K562 (cell line): ENCODE results near the gene XPO1. TPM values are rescaled to one million over a fixed set of nuclear protein-coding genes. Genes with fewer than 3 reads are reported as not detected.

Experiments used
- ADNP ChIP-seq: fragments of 200-800 bp; sonication (Bioruptor generic); IDR thresholded peaks from 2 replicates; pipeline ENCODE4 v1.6.1; 2016; ENCODE audit warnings: missing genetic modification characterization, missing compliant biosample characterization
- ARNT ChIP-seq, 2 experiments: fragments of 450-650 bp; IDR thresholded peaks; 2 replicates each; pipeline ENCODE4 v1.6.1; 2016; ENCODE audit warnings: mild to moderate bottlenecking in 1 of 2
- BACH1 ChIP-seq: fragments of 200-800 bp; sonication (Bioruptor generic); IDR thresholded peaks from 2 replicates; pipeline ENCODE4 v1.6.1; 2016; ENCODE audit warnings: missing genetic modification characterization, missing compliant biosample characterization
- CBFB ChIP-seq: sonication (generic); formaldehyde crosslinking; IDR thresholded peaks from 2 replicates; pipeline ENCODE4 v1.4.0; 2020; ENCODE audit warnings: mild to moderate bottlenecking, missing genetic modification reagents
- CC2D1A ChIP-seq: fragments of 450-650 bp; IDR thresholded peaks from 2 replicates; pipeline ENCODE4 v1.6.1; 2017; ENCODE audit warnings: mild to moderate bottlenecking
- FOXA3 ChIP-seq, 2 experiments: fragments of 450-650 bp in 1 of 2; sonication (generic) in 1 of 2; formaldehyde crosslinking; IDR thresholded peaks in 1 of 2; conservative IDR thresholded peaks in 1 of 2; 2 replicates each; pipeline versions ENCODE4 v1.4.0 to v1.8.0; 2020 to 2022; ENCODE audit warnings: mild to moderate bottlenecking in 2 of 2, missing genetic modification reagents in 1 of 2
- KLF10 ChIP-seq: fragments of 250-450 bp; sonication (Bioruptor Pico); IDR thresholded peaks from 2 replicates; pipeline ENCODE4 v1.6.1; 2021; ENCODE audit warnings: matching md5 sums
- KLF13 ChIP-seq: fragments of 450-650 bp; IDR thresholded peaks from 2 replicates; pipeline ENCODE4 v1.6.1; 2016; ENCODE audit warnings: missing genetic modification characterization, low read depth, mild to moderate bottlenecking, missing compliant biosample characterization, moderate library complexity, borderline replicate concordance
- MIER1 ChIP-seq: fragments of 450-650 bp; IDR thresholded peaks from 2 replicates; pipeline ENCODE4 v1.6.1; 2016; ENCODE audit warnings: antibody characterized with exemption, mild to moderate bottlenecking, low read depth
- MXI1 ChIP-seq: IDR thresholded peaks from 2 replicates; pipeline ENCODE4 v1.6.1; 2011; ENCODE audit warnings: low read depth, mild to moderate bottlenecking, improper control_type of control experiment, low read length
- NR2F6 ChIP-seq: fragments of 450-650 bp; formaldehyde crosslinking; IDR thresholded peaks from 2 replicates; pipeline ENCODE4 v1.4.0; 2020; ENCODE audit warnings: mild to moderate bottlenecking
- PHF21A ChIP-seq: fragments of 450-650 bp; IDR thresholded peaks from 2 replicates; pipeline ENCODE4 v1.6.1; 2017; ENCODE audit warnings: low read depth, borderline replicate concordance
- RBM14 ChIP-seq: fragments of 200-400 bp; formaldehyde crosslinking; IDR thresholded peaks from 2 replicates; pipeline ENCODE4 v1.6.1; 2018; ENCODE audit warnings: low read depth, mild to moderate bottlenecking, low read length, moderate library complexity, borderline replicate concordance; ENCODE audit not compliant: insufficient read depth
- SIN3B ChIP-seq: fragments of 450-650 bp; IDR thresholded peaks from 2 replicates; pipeline ENCODE4 v1.6.1; 2017; ENCODE audit warnings: low read depth, mild to moderate bottlenecking, moderate library complexity
- TBL1XR1 ChIP-seq, 2 experiments: IDR thresholded peaks; 2 replicates each; pipeline ENCODE4 v1.6.1; 2012; ENCODE audit warnings: improper control_type of control experiment in 2 of 2, low read length in 2 of 2, mild to moderate bottlenecking in 1 of 2
- ZNF347 ChIP-seq: fragments of 450-650 bp; formaldehyde crosslinking; IDR thresholded peaks from 2 replicates; pipeline ENCODE4 v1.4.0; 2020; ENCODE audit warnings: low read depth, mild to moderate bottlenecking, moderate library complexity
- ZNF76 ChIP-seq: fragments of 250-450 bp; sonication (Bioruptor Pico); IDR thresholded peaks from 2 replicates; pipeline ENCODE4 v1.4.0; 2020; ENCODE audit warnings: mild to moderate bottlenecking, moderate library complexity, borderline replicate concordance
- ZNF778 ChIP-seq: fragments of 450-650 bp; formaldehyde crosslinking; IDR thresholded peaks from 2 replicates; pipeline ENCODE4 v1.4.0; 2020; ENCODE audit warnings: mild to moderate bottlenecking, moderate library complexity
- polyA plus RNA-seq, 8 experiments: library from polyadenylated mRNA; depleted of rRNA in 4 of 8; stranded (reverse) in 5 of 8; unstranded in 3 of 8; fragments of >200 nt; fragmentation: Nextera tagmentation in 2 of 8; fragmentation: Illumina TruSeq in 1 of 8; extraction: Ambion mirVana in 2 of 8; extraction: Trizol in 1 of 8; gene quantifications; 2 replicates each; pipeline versions ENCODE4 v1.2.1 to v1.2.3, GENCODE V29; 2011 to 2014; ENCODE audit warnings: inconsistent platforms in 1 of 8, missing spikeins in 1 of 8
- total RNA-seq, 7 experiments: library from RNA; depleted of rRNA in 6 of 7; stranded (reverse); fragments of >200 nt in 6 of 7; fragmentation: Illumina TruSeq in 2 of 7; extraction: Trizol in 2 of 7; gene quantifications; 2 replicates each; pipeline versions ENCODE4 v1.2.1 to v1.2.3, GENCODE V29; 2011 to 2021; ENCODE audit warnings: low replicate concordance in 1 of 7
- TF ChIP-seq, protein P1 (sequence below): fragments of 200-800 bp; sonication (Bioruptor generic); IDR thresholded peaks from 2 replicates; pipeline ENCODE4 v1.6.1; 2017; ENCODE audit warnings: missing genetic modification characterization, missing compliant biosample characterization
- TF ChIP-seq, protein P2 (sequence below): fragments of 250-450 bp; sonication (Bioruptor Pico); IDR thresholded peaks from 2 replicates; pipeline ENCODE4 v1.6.1; 2021; ENCODE audit warnings: mild to moderate bottlenecking
- TF ChIP-seq, protein P3 (sequence below), 2 experiments: fragments of 450-650 bp; conservative IDR thresholded peaks; 2 replicates each; pipeline ENCODE4 v1.6.1; 2017; ENCODE audit warnings: mild to moderate bottlenecking in 2 of 2, moderate library complexity in 2 of 2
- TF ChIP-seq, protein P4 (sequence below): fragments of 250-450 bp; sonication (Bioruptor Pico); IDR thresholded peaks from 2 replicates; pipeline ENCODE4 v1.4.0; 2020; ENCODE audit warnings: mild to moderate bottlenecking, moderate library complexity
- TF ChIP-seq, protein P5 (sequence below): fragments of 250-450 bp; sonication (Bioruptor Pico); IDR thresholded peaks from 2 replicates; pipeline ENCODE4 v1.4.0; 2020

Gene XPO1
- total and polyA plus RNA-seq, 9 of the 15 experiments (the other 6 are each of a cell fraction or from before 2014, with no cell fraction given): 86.2 to 307 (median 216) TPM

DNA sequence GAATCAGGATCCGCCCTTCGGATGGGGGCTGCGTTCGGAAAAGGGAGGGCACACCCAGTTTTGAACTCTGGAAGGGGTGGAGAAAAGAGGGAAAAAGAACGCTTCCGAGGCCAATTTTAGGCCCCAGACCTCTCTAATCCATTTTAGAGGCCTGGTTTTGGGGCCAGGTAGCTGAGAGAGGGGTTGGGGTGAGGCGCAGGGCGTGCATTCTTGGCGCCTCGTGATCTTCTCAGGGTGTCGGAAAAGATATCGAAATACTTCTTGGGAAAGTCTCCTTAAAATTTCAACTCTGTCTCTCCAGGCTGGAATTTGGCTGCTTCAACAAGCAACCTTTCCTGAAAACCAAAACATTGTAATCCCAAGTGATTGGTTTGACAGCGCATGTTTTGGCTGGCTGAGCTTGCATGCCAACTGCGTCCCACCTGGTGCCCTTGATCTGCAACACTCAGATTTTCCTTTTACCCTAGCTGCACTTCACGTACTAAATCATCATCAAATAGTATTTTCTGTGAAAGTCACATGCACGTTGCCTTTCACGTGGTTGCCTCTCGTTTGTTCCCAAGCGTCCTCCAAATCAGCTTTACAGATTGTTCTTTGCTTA is 864 bp upstream of the XPO1 start (continued):
- TF ChIP-seq ZNF76 (CRISPR knock-in tag): 0 out of 2 replicates have a peak, but pooled peaks have one; percentile 12
- no peak for TF ChIP-seq NR2F6 (CRISPR knock-in tag)
- no peak for TF ChIP-seq FOXA3 (CRISPR knock-in tag; conservative IDR thresholded peaks at IDR 0.05 in 1 of 2, IDR thresholded peaks at IDR 0.05 in 1 of 2)
- no peak for TF ChIP-seq KLF10 (CRISPR knock-in tag)
- TF ChIP-seq, protein P1, sequence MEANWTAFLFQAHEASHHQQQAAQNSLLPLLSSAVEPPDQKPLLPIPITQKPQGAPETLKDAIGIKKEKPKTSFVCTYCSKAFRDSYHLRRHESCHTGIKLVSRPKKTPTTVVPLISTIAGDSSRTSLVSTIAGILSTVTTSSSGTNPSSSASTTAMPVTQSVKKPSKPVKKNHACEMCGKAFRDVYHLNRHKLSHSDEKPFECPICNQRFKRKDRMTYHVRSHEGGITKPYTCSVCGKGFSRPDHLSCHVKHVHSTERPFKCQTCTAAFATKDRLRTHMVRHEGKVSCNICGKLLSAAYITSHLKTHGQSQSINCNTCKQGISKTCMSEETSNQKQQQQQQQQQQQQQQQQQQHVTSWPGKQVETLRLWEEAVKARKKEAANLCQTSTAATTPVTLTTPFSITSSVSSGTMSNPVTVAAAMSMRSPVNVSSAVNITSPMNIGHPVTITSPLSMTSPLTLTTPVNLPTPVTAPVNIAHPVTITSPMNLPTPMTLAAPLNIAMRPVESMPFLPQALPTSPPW (CRISPR knock-in tag): peak; percentile 73; the same call in 1 of the 2 replicates
- TF ChIP-seq BACH1 (tag): no peak
- no peak for TF ChIP-seq ADNP (tag)
- TF ChIP-seq KLF13 (tag): 0 out of 2 replicates have a peak, but pooled peaks have one; percentile 32
- TF ChIP-seq PHF21A: no peak
- TF ChIP-seq, protein P2, sequence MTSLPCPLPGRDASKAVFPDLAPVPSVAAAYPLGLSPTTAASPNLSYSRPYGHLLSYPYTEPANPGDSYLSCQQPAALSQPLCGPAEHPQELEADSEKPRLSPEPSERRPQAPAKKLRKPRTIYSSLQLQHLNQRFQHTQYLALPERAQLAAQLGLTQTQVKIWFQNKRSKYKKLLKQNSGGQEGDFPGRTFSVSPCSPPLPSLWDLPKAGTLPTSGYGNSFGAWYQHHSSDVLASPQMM: no peak
- TF ChIP-seq MXI1: no peak
- no peak for TF ChIP-seq ZNF778
- TF ChIP-seq ZNF347: no peak
- TF ChIP-seq MIER1: 0 out of 2 replicates have a peak, but pooled peaks have one; percentile 37
- TF ChIP-seq RBM14: no peak
- TF ChIP-seq ARNT (IDR thresholded peaks at IDR 0.05): 0 out of 4 replicates have a peak, but pooled peaks of 1 of the 2 experiments have one; percentile 15
- no peak for TF ChIP-seq SIN3B
- TF ChIP-seq CBFB: no peak
- no peak for TF ChIP-seq TBL1XR1 (IDR thresholded peaks at IDR 0.05; ENCODE audit: low read length in 2 of 2)
- TF ChIP-seq, protein P3, sequence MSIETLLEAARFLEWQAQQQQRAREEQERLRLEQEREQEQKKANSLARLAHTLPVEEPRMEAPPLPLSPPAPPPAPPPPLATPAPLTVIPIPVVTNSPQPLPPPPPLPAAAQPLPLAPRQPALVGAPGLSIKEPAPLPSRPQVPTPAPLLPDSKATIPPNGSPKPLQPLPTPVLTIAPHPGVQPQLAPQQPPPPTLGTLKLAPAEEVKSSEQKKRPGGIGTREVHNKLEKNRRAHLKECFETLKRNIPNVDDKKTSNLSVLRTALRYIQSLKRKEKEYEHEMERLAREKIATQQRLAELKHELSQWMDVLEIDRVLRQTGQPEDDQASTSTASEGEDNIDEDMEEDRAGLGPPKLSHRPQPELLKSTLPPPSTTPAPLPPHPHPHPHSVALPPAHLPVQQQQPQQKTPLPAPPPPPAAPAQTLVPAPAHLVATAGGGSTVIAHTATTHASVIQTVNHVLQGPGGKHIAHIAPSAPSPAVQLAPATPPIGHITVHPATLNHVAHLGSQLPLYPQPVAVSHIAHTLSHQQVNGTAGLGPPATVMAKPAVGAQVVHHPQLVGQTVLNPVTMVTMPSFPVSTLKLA (conservative IDR thresholded peaks at IDR 0.05): no peak; a peak in 1 of 4 replicates
- TF ChIP-seq, protein P4, sequence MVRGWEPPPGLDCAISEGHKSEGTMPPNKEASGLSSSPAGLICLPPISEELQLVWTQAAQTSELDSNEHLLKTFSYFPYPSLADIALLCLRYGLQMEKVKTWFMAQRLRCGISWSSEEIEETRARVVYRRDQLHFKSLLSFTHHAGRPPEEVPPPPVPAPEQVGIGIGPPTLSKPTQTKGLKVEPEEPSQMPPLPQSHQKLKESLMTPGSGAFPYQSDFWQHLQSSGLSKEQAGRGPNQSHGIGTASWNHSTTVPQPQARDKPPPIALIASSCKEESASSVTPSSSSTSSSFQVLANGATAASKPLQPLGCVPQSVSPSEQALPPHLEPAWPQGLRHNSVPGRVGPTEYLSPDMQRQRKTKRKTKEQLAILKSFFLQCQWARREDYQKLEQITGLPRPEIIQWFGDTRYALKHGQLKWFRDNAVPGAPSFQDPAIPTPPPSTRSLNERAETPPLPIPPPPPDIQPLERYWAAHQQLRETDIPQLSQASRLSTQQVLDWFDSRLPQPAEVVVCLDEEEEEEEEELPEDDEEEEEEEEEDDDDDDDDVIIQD (CRISPR knock-in tag): no peak
- TF ChIP-seq CC2D1A: no peak
- TF ChIP-seq, protein P5, sequence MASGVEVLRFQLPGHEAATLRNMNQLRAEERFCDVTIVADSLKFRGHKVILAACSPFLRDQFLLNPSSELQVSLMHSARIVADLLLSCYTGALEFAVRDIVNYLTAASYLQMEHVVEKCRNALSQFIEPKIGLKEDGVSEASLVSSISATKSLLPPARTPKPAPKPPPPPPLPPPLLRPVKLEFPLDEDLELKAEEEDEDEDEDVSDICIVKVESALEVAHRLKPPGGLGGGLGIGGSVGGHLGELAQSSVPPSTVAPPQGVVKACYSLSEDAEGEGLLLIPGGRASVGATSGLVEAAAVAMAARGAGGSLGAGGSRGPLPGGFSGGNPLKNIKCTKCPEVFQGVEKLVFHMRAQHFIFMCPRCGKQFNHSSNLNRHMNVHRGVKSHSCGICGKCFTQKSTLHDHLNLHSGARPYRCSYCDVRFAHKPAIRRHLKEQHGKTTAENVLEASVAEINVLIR: no peak
